ENCODE data around the gene MPDZ.

- no peak for TF ChIP-seq YY1 (IDR thresholded peaks at IDR 0.05; ENCODE audit: insufficient read depth, insufficient read length)
- TF ChIP-seq SUZ12 (IDR thresholded peaks at IDR 0.05; ENCODE audit: extremely low read depth, insufficient read depth, insufficient read length): no peak
- TF ChIP-seq ZNF274 (IDR thresholded peaks at IDR 0.05; ENCODE audit: low read depth, low read length): no peak
Observed at GRCh38 chr9:13263511-13263910, 16.0 kb downstream of the MPDZ start.

Measured in NT2/D1 (cell line).